Measurements from ENCODE around the gene SPATA46.

SPATA46 gene

GRCh38 chr1:162373541-162374260, 3.0 kb downstream of the SPATA46 start:
- no peaks in the 10 kb centered on the region for H3K4me1 ChIP-seq (ENCODE audit: control insufficient read depth, insufficient read depth, low read length)
- no peak overlapping the region for H3K27ac ChIP-seq (ENCODE audit: low read length)
- H3K4me3 ChIP-seq (ENCODE audit: low read length), result no peak overlapping the region
- no peaks in the 10 kb centered on the region for H3K9me3 ChIP-seq (ENCODE audit: control insufficient read depth, insufficient read depth, low read length)
- WGBS (ENCODE audit: insufficient coverage, insufficient read length), result no CpG with 5 or more reads among the region's 8 CpGs
- no peaks in the 10 kb centered on the region for H3K27me3 ChIP-seq (ENCODE audit: control insufficient read depth, insufficient read depth, low read length)
- no peaks in the 10 kb centered on the region for H3K36me3 ChIP-seq (ENCODE audit: control insufficient read depth, insufficient read depth, low read length)
- no peak for DNase-seq (ENCODE audit: low read depth, low spot score)

- no CpG with 5 or more reads among the region's 1 CpG for WGBS (ENCODE audit: insufficient coverage, insufficient read length)
- Histone ChIP-seq H3K27me3 (ENCODE audit: control insufficient read depth, insufficient read depth, low read length) (no peaks in the 10 kb centered on the region), H3K4me3 (ENCODE audit: low read length) (no peak overlapping the region), H3K9me3 (ENCODE audit: control insufficient read depth, insufficient read depth, low read length) (no peaks in the 10 kb centered on the region), H3K27ac (ENCODE audit: low read length) (no peak overlapping the region), H3K36me3 (ENCODE audit: control insufficient read depth, insufficient read depth, low read length) (no peaks in the 10 kb centered on the region), H3K4me1 (ENCODE audit: control insufficient read depth, insufficient read depth, low read length) (no peaks in the 10 kb centered on the region)
- no peak for DNase-seq (ENCODE audit: low read depth, low spot score)
Measured at GRCh38 chr1:162373072-162373427, 3.6 kb downstream of the SPATA46 start.

DNA sequence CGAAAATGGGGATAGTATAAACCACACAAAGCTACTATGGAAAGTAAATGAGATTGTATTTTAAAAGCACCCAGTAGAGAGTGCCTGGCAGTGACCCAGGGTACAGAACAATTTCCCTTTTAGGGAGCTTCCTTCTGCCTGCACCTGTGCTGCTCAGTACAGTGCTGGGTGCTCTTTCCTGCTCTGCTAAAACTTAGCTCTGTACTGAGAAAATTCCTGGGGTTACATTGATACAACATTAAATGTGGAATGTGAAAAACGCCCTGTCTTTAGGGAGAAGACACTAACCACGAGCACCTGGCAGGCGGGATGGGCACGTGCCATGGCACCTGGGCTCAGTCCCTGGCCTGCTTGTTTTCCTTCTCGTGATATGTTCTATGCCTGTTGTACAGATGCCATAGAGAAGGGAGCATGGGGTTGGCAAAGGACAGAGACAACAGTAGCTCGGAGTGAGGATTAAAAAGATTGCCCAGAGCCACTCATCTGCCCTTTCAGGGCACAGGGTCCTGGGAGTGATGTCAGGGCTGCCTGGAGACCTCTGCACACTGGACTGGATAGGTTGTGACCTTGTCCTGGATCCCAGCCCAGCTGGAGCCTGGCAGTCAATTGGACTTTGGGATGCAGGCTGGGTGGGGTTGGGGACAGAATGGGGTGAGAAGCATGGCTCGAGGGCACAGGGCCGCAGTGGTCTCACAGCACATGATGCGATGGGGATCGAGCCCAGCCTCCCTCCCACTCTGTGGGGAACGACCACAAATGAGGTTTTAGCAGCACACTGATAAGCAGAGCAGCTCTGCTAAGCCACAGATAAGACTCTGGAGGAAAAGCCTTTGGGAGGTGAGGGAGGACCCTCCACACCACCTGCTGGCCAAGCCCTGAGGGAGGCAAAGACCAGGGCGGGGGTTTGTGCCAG, 4.2 kb downstream of the SPATA46 start:
- H3K4me3 ChIP-seq (ENCODE audit: low read length), result no peak overlapping the region
- H3K27me3 ChIP-seq (ENCODE audit: control insufficient read depth, insufficient read depth, low read length), result no peaks in the 10 kb centered on the region
- no CpG with 5 or more reads among the region's 13 CpGs for WGBS (ENCODE audit: insufficient coverage, insufficient read length)
- H3K36me3 ChIP-seq (ENCODE audit: control insufficient read depth, insufficient read depth, low read length), result no peaks in the 10 kb centered on the region
- H3K27ac ChIP-seq (ENCODE audit: low read length), result no peak overlapping the region
- no peaks in the 10 kb centered on the region for H3K9me3 ChIP-seq (ENCODE audit: control insufficient read depth, insufficient read depth, low read length)
- no peaks in the 10 kb centered on the region for H3K4me1 ChIP-seq (ENCODE audit: control insufficient read depth, insufficient read depth, low read length)
- DNase-seq (ENCODE audit: low read depth, low spot score), result no peak

- H3K9me3 ChIP-seq (ENCODE audit: control insufficient read depth, insufficient read depth, low read length), result no peaks in the 10 kb centered on the region
- H3K27me3 ChIP-seq (ENCODE audit: control insufficient read depth, insufficient read depth, low read length), result no peaks in the 10 kb centered on the region
- no peak for DNase-seq (ENCODE audit: low read depth, low spot score)
- no CpG with 5 or more reads among the region's 6 CpGs for WGBS (ENCODE audit: insufficient coverage, insufficient read length)
- H3K27ac ChIP-seq (ENCODE audit: low read length), result no peak overlapping the region
- no peaks in the 10 kb centered on the region; the same call in 1 of the 2 replicates for H3K36me3 ChIP-seq (ENCODE audit: control insufficient read depth, insufficient read depth, low read length)
- no peaks in the 10 kb centered on the region for H3K4me1 ChIP-seq (ENCODE audit: control insufficient read depth, insufficient read depth, low read length)
- H3K4me3 ChIP-seq (ENCODE audit: low read length), result no peak overlapping the region
Measured at GRCh38 chr1:162371611-162372010, 5.0 kb downstream of the SPATA46 start.

DNA sequence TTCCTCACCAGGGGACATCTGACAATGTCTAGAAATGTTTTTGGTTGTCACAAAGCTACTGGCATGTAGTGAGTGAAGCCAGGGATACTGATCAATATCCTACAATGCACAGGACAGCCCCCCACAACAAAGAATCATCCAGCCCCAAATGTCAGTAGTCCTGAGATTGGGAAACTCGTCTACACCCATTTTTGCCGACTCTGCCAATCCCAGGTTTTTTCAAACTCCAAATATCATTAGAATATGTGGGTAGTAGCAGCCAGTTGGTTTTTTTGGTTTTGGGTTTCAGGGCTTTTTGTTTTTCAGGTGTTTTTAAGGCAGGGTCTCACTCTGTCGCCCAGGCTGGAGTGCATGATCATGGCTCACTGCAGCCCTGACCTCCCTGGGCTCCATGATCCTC, 5.9 kb downstream of the SPATA46 start:
- Histone ChIP-seq H3K4me1 (ENCODE audit: control insufficient read depth, insufficient read depth, low read length) (no peaks in the 10 kb centered on the region), H3K9me3 (ENCODE audit: control insufficient read depth, insufficient read depth, low read length) (no peaks in the 10 kb centered on the region), H3K4me3 (ENCODE audit: low read length) (no peak overlapping the region), H3K36me3 (ENCODE audit: control insufficient read depth, insufficient read depth, low read length) (no peaks in the 10 kb centered on the region; the same call in 1 of the 2 replicates), H3K27me3 (ENCODE audit: control insufficient read depth, insufficient read depth, low read length) (no peaks in the 10 kb centered on the region), H3K27ac (ENCODE audit: low read length) (no peak overlapping the region)
- DNase-seq (ENCODE audit: low read depth, low spot score), result no peak
- WGBS (ENCODE audit: insufficient coverage, insufficient read length), result no CpG with 5 or more reads among the region's 3 CpGs

DNA sequence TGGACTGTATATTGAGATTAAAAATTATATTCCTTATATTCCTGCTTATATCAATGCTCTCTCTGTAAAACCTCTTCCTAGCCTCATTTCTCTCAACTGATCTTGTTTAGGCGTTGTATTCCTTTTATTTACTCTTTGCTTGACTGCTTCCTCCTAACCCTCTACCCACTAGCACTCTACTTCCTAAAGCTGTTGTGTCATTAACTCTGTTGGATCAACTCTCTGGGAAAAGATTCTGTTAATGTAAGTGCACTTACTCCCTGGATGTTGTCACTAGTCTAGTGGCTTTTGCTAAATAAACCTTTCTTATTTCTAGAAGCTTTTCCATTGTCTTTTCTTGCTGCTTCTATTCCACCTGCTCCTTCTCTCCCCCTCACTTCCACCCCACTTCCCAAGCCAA, 6.5 kb downstream of the SPATA46 start:
- Histone ChIP-seq H3K4me3 (ENCODE audit: low read length) (no peak overlapping the region), H3K9me3 (ENCODE audit: control insufficient read depth, insufficient read depth, low read length) (no peaks in the 10 kb centered on the region), H3K36me3 (ENCODE audit: control insufficient read depth, insufficient read depth, low read length) (no peaks in the 10 kb centered on the region; the same call in 1 of the 2 replicates), H3K4me1 (ENCODE audit: control insufficient read depth, insufficient read depth, low read length) (no peaks in the 10 kb centered on the region), H3K27ac (ENCODE audit: low read length) (no peak overlapping the region), H3K27me3 (ENCODE audit: control insufficient read depth, insufficient read depth, low read length) (no peaks in the 10 kb centered on the region)
- DNase-seq (ENCODE audit: low read depth, low spot score), result no peak
- WGBS (ENCODE audit: insufficient coverage, insufficient read length), result no CpG with 5 or more reads among the region's 1 CpG

DNA sequence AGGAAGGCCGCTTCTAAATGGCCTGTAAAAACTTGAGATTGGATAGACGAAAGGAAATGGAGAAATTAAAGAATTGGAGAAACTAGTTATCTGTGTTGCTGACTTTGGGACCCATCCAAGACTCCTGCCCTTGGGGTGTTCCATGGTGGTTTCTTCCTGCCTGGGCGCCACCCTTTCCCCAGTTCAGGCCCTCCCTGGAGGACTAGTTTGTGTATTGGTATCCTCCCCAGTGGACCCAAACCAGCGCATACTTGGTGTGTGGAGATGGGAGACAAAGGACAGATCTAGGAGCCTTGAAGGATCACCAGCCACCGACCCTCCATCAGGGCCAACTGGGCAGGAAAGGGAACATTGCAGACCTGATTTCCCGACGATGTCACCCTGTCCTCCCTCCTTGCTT, 7.1 kb downstream of the SPATA46 start:
- no peaks in the 10 kb centered on the region for H3K27me3 ChIP-seq (ENCODE audit: control insufficient read depth, insufficient read depth, low read length)
- H3K36me3 ChIP-seq (ENCODE audit: control insufficient read depth, insufficient read depth, low read length), result no peaks in the 10 kb centered on the region; the same call in 1 of the 2 replicates
- no peaks in the 10 kb centered on the region for H3K4me1 ChIP-seq (ENCODE audit: control insufficient read depth, insufficient read depth, low read length)
- no peaks in the 10 kb centered on the region for H3K9me3 ChIP-seq (ENCODE audit: control insufficient read depth, insufficient read depth, low read length)
- H3K27ac ChIP-seq (ENCODE audit: low read length), result no peak overlapping the region
- WGBS (ENCODE audit: insufficient coverage, insufficient read length), result no CpG with 5 or more reads among the region's 7 CpGs
- no peak overlapping the region for H3K4me3 ChIP-seq (ENCODE audit: low read length)
- DNase-seq (ENCODE audit: low read depth, low spot score), result no peak

GRCh38 chr1:162368451-162368850, 8.2 kb downstream of the SPATA46 start:
- Histone ChIP-seq H3K36me3 (ENCODE audit: control insufficient read depth, insufficient read depth, low read length) (no peaks in the 10 kb centered on the region; the same call in 1 of the 2 replicates), H3K4me3 (ENCODE audit: low read length) (no peak overlapping the region), H3K9me3 (ENCODE audit: control insufficient read depth, insufficient read depth, low read length) (no peaks in the 10 kb centered on the region), H3K27me3 (ENCODE audit: control insufficient read depth, insufficient read depth, low read length) (no peaks in the 10 kb centered on the region), H3K4me1 (ENCODE audit: control insufficient read depth, insufficient read depth, low read length) (no peaks in the 10 kb centered on the region), H3K27ac (ENCODE audit: low read length) (no peak overlapping the region)
- no CpG with 5 or more reads among the region's 4 CpGs for WGBS (ENCODE audit: insufficient coverage, insufficient read length)
- DNase-seq (ENCODE audit: low read depth, low spot score), result no peak

- H3K4me1 ChIP-seq (ENCODE audit: control insufficient read depth, insufficient read depth, low read length), result no peaks in the 10 kb centered on the region
- no CpG with 5 or more reads among the region's 10 CpGs for WGBS (ENCODE audit: insufficient coverage, insufficient read length)
- H3K27me3 ChIP-seq (ENCODE audit: control insufficient read depth, insufficient read depth, low read length), result no peaks in the 10 kb centered on the region
- no peak for DNase-seq (ENCODE audit: low read depth, low spot score)
- H3K9me3 ChIP-seq (ENCODE audit: control insufficient read depth, insufficient read depth, low read length), result no peaks in the 10 kb centered on the region
- no peaks in the 10 kb centered on the region; the same call in 1 of the 2 replicates for H3K36me3 ChIP-seq (ENCODE audit: control insufficient read depth, insufficient read depth, low read length)
- no peak overlapping the region for H3K4me3 ChIP-seq (ENCODE audit: low read length)
- no peak overlapping the region for H3K27ac ChIP-seq (ENCODE audit: low read length)
Measured at GRCh38 chr1:162367772-162368171, 8.9 kb downstream of the SPATA46 start.

GRCh38 chr1:162367073-162367472, 9.6 kb downstream of the SPATA46 start:
- Histone ChIP-seq H3K27me3 (ENCODE audit: control insufficient read depth, insufficient read depth, low read length) (no peaks in the 10 kb centered on the region), H3K4me1 (ENCODE audit: control insufficient read depth, insufficient read depth, low read length) (no peaks in the 10 kb centered on the region), H3K4me3 (ENCODE audit: low read length) (no peak overlapping the region), H3K9me3 (ENCODE audit: control insufficient read depth, insufficient read depth, low read length) (no peaks in the 10 kb centered on the region), H3K36me3 (ENCODE audit: control insufficient read depth, insufficient read depth, low read length) (no peaks in the 10 kb centered on the region; the same call in 1 of the 2 replicates), H3K27ac (ENCODE audit: low read length) (no peak overlapping the region)
- no peak for DNase-seq (ENCODE audit: low read depth, low spot score)
- WGBS (ENCODE audit: insufficient coverage, insufficient read length), result no CpG with 5 or more reads among the region's 36 CpGs
